HEK293 (cell line): ENCODE data around the gene TIMD4.

Source experiments
- ATF2 ChIP-seq: fragments of 450-650 bp; formaldehyde crosslinking; IDR thresholded peaks from 2 replicates; pipeline ENCODE4 v1.5.1; 2016; ENCODE audit warnings: missing biosample characterization, missing genetic modification characterization, low read depth
- CTCF ChIP-seq: fragments of 450-650 bp; formaldehyde crosslinking; IDR thresholded peaks from 2 replicates; pipeline ENCODE4 v1.5.1; 2016; ENCODE audit warnings: missing biosample characterization, missing genetic modification characterization
- SETDB1 ChIP-seq: IDR thresholded peaks from one replicate; pipeline ENCODE4 v1.6.1; 2017; ENCODE audit warnings: mild to moderate bottlenecking, low read length, moderate library complexity, mixed read lengths; ENCODE audit not compliant: insufficient read length
- ZBTB11 ChIP-seq: fragments of 450-650 bp; formaldehyde crosslinking; conservative IDR thresholded peaks from 2 replicates; pipeline ENCODE4 v1.5.1; 2016; ENCODE audit warnings: low read depth, missing biosample characterization, missing genetic modification characterization
- ZBTB49 ChIP-seq: fragments of 450-650 bp; formaldehyde crosslinking; IDR thresholded peaks from 2 replicates; pipeline ENCODE4 v1.5.1; 2016; ENCODE audit warnings: missing biosample characterization, missing genetic modification characterization, low read depth
- ZFP41 ChIP-seq: fragments of 450-650 bp; formaldehyde crosslinking; IDR thresholded peaks from 2 replicates; pipeline ENCODE4 v1.5.1; 2016; ENCODE audit warnings: missing biosample characterization, missing genetic modification characterization, borderline replicate concordance
- ZNF274 ChIP-seq, 2 experiments: fragments of 200-500 bp in 1 of 2; fragments of 450-650 bp in 1 of 2; sonication (Bioruptor generic) in 1 of 2; formaldehyde crosslinking in 1 of 2; IDR thresholded peaks; 2 replicates each; pipeline versions ENCODE4 v1.5.1 to v1.6.1; 2014 to 2016; ENCODE audit warnings: borderline replicate concordance in 1 of 2, inconsistent platforms in 1 of 2, low read length in 1 of 2, missing biosample characterization in 1 of 2, missing genetic modification characterization in 1 of 2
- ZNF292 ChIP-seq: fragments of 450-650 bp; formaldehyde crosslinking; IDR thresholded peaks from 2 replicates; pipeline ENCODE4 v1.5.1; 2016; ENCODE audit warnings: low read depth, missing biosample characterization, missing genetic modification characterization, borderline replicate concordance
- ZNF302 ChIP-seq: fragments of 450-650 bp; formaldehyde crosslinking; IDR thresholded peaks from 2 replicates; pipeline ENCODE4 v1.5.1; 2016; ENCODE audit warnings: missing biosample characterization, missing genetic modification characterization, low read depth
- ZNF350 ChIP-seq: fragments of 450-650 bp; formaldehyde crosslinking; IDR thresholded peaks from 2 replicates; pipeline ENCODE4 v1.5.0; 2017; ENCODE audit warnings: missing biosample characterization, mild to moderate bottlenecking, missing genetic modification characterization
- ZNF449 ChIP-seq: fragments of 450-650 bp; formaldehyde crosslinking; IDR thresholded peaks from 2 replicates; pipeline ENCODE4 v1.5.1; 2017; ENCODE audit warnings: missing biosample characterization, mild to moderate bottlenecking, missing genetic modification characterization, moderate library complexity
- ZNF549 ChIP-seq: fragments of 450-650 bp; IDR thresholded peaks from 2 replicates; pipeline ENCODE4 v1.5.1; 2018; ENCODE audit warnings: missing biosample characterization, missing genetic modification characterization, mild to moderate bottlenecking, inconsistent platforms, moderate library complexity

GRCh38 chr5:156907667-156908066 is 55.4 kb downstream of the TIMD4 start:
- no peak for TF ChIP-seq ZBTB49
- TF ChIP-seq ZNF302 (tag by site-specific recombination): no peak
- TF ChIP-seq CTCF: no peak
- TF ChIP-seq ZBTB11: no peak
- TF ChIP-seq ZNF350: no peak
- no peak for TF ChIP-seq ZNF274 (IDR thresholded peaks at IDR 0.05; ENCODE audit: low read length)
- TF ChIP-seq ZNF274 (tag by site-specific recombination; IDR thresholded peaks at IDR 0.05; ENCODE audit: borderline replicate concordance): no peak
- TF ChIP-seq ATF2: no peak
- no peak for TF ChIP-seq ZFP41
- TF ChIP-seq ZNF549: no peak
- TF ChIP-seq ZNF449 (tag by site-specific recombination): no peak
- no peak for TF ChIP-seq SETDB1
- no peak for TF ChIP-seq ZNF292 (tag by site-specific recombination)
